Ovary (tissue), 9 donors: ENCODE measurements around the gene ZNF747. TPM values are rescaled to one million over a fixed set of nuclear protein-coding genes. Genes with fewer than 3 reads are reported as not detected.
"Not testable (repeated sequence)": the region's sequence is repeated elsewhere in the genome, so short reads cannot be mapped to it uniquely, and the experiment has no call there.

ENCODE experiments used
- DNase-seq, 5 donors: peaks; one replicate each; pipeline ENCODE4 v3.0.0-alpha.2; 2019 to 2020
- H3K27ac ChIP-seq, 2 donors: fragments of 200-600 bp; one replicate each; pipeline versions ENCODE4 v1.5.1 to v1.8.0; 2019 to 2022
- H3K27me3 ChIP-seq: fragments of 200-600 bp; one replicate; pipeline ENCODE4 v1.8.0; 2022
- H3K36me3 ChIP-seq: fragments of 200-600 bp; sonication (generic); one replicate; pipeline ENCODE4 v1.5.1; 2019
- H3K4me1 ChIP-seq: one replicate; pipeline ENCODE4 v1.8.1; 2013; ENCODE audit warnings: mild to moderate bottlenecking, moderate library complexity; ENCODE audit not compliant: insufficient read depth
- H3K4me3 ChIP-seq: fragments of 200-600 bp; sonication (generic); one replicate; pipeline ENCODE4 v1.5.1; 2017
- H3K9me3 ChIP-seq, 2 donors: fragments of 200-600 bp in 1 of 2; sonication (generic) in 1 of 2; one replicate each; pipeline versions ENCODE4 v1.5.1 to v1.8.1; 2013 to 2019; ENCODE audit warnings: mild to moderate bottlenecking in 1 of 2, moderate library complexity in 1 of 2
- EP300 ChIP-seq: sonication (generic); formaldehyde crosslinking; IDR thresholded peaks from one replicate; pipeline ENCODE4 v1.6.1; 2017; ENCODE audit warnings: antibody characterized with exemption
- POLR2A ChIP-seq: fragments of 450-650 bp; IDR thresholded peaks from one replicate; pipeline ENCODE4 v1.6.1; 2017; ENCODE audit warnings: antibody characterized with exemption, mild to moderate bottlenecking, moderate library complexity
- WGBS, 3 donors: extraction: QIAGEN DNeasy Blood & Tissue Kit in 1 of 3; methylation state at CpG; one replicate each; pipeline versions ENCODE4 v1.1.5 to v1.1.7; 2013 to 2017; 5-methylcytosine and 5-hydroxymethylcytosine counted together
- intact Hi-C, 4 donors: fragments of 100-400 bp; cut with DNase I; formaldehyde crosslinking; loops; one replicate each; pipeline versions ENCODE4 v1.11.0 to v1.15.1; 2022 to 2023
- polyA plus RNA-seq, 2 donors: library from polyadenylated mRNA; stranded (reverse); fragments of 200-250 nt in 1 of 2; fragments of 350-450 nt in 1 of 2; fragmentation: Illumina TruSeq in 1 of 2; extraction: RNeasy Lipid Tissue Mini Kit (QIAGEN cat#74804) in 1 of 2; gene quantifications; one replicate each; pipeline ENCODE4 v1.2.3, GENCODE V29; 2013 to 2014
- total RNA-seq, 7 donors: library from RNA; depleted of rRNA in 2 of 7; stranded (reverse); fragments of >200 nt in 2 of 7; fragmentation: NEBNext Ultra II Directional in 3 of 7; extraction: Animal tissue kit (Norgen Biotek cat#: 25700) in 3 of 7; gene quantifications; one replicate each; pipeline versions ENCODE4 v1.1.0 to v1.2.4, GENCODE V29; 2016 to 2023
- TF ChIP-seq, protein P1 (sequence below), 3 donors: fragments of 450-650 bp in 2 of 3; fragments of 200-600 bp in 1 of 3; IDR thresholded peaks; one replicate each; pipeline versions ENCODE4 v1.5.1 to v1.8.0; 2016 to 2022; ENCODE audit warnings: antibody characterized with exemption in 3 of 3, mild to moderate bottlenecking in 1 of 3
- donor health status: DM: no; HTN: no; CAD: no; lungs with moderate emphysema.
- donor health status: DM: no; HTN: no; CAD: no.
- donor health status: Bipolar disorder and iron deficiency.
- donor health status: DM: yes; HTN: yes; CAD: no.
- donor health status: DM: no; HTN: no; CAD: no.
- donor health status: DM: yes; HTN: yes; CAD: no.

Gene ZNF747
- total and polyA plus RNA-seq, 9 donors = 8.4 to 19.2 (median 12.8) TPM

DNA sequence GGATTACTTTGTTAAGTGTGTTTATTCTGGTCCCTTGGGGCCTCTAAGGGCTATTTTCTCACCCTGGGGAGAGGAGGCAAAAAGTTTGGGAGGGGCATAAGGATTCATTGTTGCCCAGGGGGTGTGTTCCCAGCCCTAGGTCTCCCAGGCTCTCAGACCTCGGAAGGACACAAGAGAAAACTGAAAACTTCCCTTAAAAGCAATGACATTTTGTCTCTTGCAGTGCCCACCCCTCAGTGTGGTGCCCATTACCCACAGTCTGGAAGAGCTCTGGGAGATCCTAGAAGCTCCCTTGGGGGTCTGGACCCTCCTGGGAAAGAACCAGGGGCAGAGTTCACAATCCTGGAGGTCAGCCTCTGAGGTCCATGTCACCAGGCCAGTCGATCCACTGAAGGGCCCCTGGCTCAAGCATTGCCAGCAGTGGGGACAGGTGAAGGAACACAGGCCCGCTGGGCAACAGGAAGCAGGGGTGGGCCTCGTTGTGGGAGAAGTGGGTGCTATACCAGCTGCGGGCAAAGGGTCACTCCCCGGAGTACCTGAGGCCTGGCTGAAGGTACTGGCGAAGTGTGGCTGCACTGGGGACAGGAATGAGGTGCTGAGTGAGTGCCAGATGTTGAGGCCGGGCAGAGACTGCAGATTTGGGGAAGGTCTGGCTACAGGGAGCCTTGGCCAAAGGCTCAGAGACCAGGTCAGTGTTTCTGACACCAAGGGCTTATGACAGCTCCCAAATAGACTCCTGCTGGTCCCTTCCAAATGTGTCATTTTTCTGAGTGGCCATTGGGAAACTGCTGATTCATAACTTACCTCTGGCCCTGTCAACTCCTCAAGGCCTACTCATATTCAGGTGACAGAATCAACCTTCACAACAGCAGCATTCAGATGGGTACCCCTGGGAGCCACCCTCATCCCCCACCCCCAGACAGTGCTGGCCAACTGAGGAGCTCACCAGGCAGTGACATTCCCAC lies 4.6 kb upstream of the ZNF747 start:
- TF ChIP-seq POLR2A (no peak), EP300 (no peak)
- TF ChIP-seq, protein P1, sequence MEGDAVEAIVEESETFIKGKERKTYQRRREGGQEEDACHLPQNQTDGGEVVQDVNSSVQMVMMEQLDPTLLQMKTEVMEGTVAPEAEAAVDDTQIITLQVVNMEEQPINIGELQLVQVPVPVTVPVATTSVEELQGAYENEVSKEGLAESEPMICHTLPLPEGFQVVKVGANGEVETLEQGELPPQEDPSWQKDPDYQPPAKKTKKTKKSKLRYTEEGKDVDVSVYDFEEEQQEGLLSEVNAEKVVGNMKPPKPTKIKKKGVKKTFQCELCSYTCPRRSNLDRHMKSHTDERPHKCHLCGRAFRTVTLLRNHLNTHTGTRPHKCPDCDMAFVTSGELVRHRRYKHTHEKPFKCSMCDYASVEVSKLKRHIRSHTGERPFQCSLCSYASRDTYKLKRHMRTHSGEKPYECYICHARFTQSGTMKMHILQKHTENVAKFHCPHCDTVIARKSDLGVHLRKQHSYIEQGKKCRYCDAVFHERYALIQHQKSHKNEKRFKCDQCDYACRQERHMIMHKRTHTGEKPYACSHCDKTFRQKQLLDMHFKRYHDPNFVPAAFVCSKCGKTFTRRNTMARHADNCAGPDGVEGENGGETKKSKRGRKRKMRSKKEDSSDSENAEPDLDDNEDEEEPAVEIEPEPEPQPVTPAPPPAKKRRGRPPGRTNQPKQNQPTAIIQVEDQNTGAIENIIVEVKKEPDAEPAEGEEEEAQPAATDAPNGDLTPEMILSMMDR (IDR thresholded peaks at IDR 0.05) = no peak
- H3K27me3 ChIP-seq = no peaks in the 10 kb centered on the region
- H3K36me3 ChIP-seq = no peaks in the 10 kb centered on the region
- H3K9me3 ChIP-seq = no peaks in the 10 kb centered on the region
- intact Hi-C loops = loop anchor here in 1 of 4 donors (10.0 kb wide), 1 partner anchor 484 kb away; a partner anchor contains a TSS
- DNase-seq = peak in 1 of 5 donors; percentile 8
- H3K4me1 ChIP-seq = peaks cover 5% of the 10 kb centered on the region
- H3K27ac ChIP-seq = no peak overlapping the region
- no peak overlapping the region for H3K4me3 ChIP-seq
- WGBS, 3 donors = 88 to 91% (median 90%) methylated on average over 8 of the region's 8 CpGs

DNA sequence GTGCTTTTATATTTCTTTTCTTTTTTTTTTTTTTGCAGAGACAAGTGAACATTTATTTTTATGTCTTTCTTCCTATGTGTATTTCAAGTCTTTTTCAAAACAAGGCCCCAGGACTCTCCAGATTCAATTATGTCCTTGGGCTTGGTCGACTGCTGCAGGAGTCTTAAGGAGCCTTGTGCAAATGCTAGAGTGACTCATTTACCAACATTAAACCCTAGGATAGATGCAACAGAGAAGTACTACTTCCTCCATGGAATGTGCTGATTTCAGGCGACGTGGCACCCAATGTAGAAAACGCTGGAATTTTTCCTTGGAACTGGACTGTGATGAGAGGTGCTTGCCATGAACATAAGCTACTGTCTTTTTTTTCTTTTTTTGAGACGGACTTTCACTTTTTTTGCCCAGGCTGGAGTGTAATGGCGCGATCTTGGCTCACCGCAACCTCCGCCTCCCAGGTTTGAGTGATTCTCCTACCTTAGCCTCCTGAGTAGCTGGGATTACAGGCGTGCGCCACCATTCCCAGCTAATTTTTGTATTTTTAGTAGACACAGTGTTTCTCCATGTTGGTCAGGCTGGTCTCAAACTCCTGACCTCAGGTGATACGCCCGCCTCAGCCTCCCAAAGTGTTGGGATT lies 1.9 kb upstream of the ZNF747 start:
- H3K36me3 ChIP-seq, H3K4me3 ChIP-seq, H3K9me3 ChIP-seq, H3K27me3 ChIP-seq, DNase-seq, H3K4me1 ChIP-seq: not testable (repeated sequence)
- 90 to 94% (median 92%) methylated on average over 13 of the region's 13 CpGs for WGBS, 3 donors
- H3K27ac ChIP-seq = peak overlapping the region in 1 of 2 donors; percentile 83
- intact Hi-C loops = loop anchor here in 1 of 4 donors (10.0 kb wide), 1 partner anchor 482 kb away; a partner anchor contains a TSS

DNA sequence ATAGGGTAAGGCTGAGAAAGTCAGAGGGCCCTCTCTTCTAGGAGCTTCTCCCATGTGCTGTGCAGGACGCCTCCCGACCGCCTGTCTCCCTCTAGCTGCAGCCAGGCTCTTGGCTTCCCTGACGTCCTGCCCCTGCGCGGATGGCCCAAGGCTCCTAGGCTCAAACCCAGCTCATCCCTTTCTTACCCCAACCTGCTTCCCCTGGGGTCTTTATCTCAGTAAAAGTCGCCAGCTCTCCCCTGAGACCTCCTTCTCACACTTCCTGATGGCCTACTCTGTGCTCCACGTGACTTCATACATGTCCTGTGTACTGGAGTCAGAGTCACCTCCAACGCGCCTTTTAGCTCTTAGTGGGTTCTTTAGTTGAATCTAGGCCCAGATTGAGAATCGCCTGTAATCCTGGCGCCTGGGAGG lies 1.1 kb upstream of the ZNF747 start:
- intact Hi-C loops = loop anchor here in 1 of 4 donors (10.0 kb wide), 1 partner anchor 481 kb away; a partner anchor contains a TSS
- TF ChIP-seq, protein P1 (IDR thresholded peaks at IDR 0.05) = peak; percentile 23 to 56 (median 47)
- TF ChIP-seq POLR2A = no peak
- 27 to 33% (median 29%) methylated on average over 12 of the region's 12 CpGs for WGBS, 3 donors
- H3K36me3 ChIP-seq = no peaks in the 10 kb centered on the region
- no peaks in the 10 kb centered on the region for H3K27me3 ChIP-seq
- peak; percentile 73 to 81 (median 75) for DNase-seq
- peak overlapping the region in 1 of 2 donors; percentile 83 for H3K27ac ChIP-seq
- H3K9me3 ChIP-seq = no peaks in the 10 kb centered on the region
- peak overlapping the region; percentile 64 for H3K4me3 ChIP-seq
- peaks cover 7% of the 10 kb centered on the region for H3K4me1 ChIP-seq

DNA sequence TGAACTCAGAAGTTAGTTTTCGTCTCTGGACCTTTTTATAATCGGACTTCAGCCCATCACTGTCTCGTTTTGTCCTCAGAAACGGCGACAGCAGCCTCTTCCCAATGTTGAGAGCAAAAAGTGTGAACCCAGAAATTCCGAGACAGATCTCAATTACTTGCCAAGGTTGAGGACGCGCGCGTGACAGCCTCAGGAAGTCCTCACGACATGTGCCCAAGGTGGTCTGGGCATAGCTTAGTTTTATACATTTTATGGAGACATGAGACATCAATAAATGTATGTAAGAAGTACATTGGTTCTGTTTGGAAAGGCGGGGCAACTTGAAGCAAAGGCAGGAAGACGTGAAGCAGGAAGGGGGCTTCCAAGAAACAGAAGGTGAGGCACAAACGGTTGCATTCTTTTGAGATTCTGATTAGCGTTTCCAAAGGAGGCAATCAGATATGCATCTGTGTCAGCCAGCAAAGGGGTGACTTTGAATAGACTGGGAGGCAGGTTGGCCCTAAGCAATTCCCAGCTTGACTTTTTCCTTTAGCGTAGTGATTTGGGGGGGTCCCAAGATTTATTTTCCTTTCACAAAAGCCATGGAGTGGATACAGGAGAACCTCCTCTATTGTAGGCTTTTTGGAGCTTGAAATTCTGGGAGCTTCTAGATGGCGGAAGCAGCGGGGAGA lies 583 bp upstream of the ZNF747 start:
- no peaks in the 10 kb centered on the region for H3K9me3 ChIP-seq
- peak overlapping the region; percentile 64 for H3K4me3 ChIP-seq
- H3K4me1 ChIP-seq = peaks cover 7% of the 10 kb centered on the region
- 2 to 6% (median 5%) methylated on average over 18 of the region's 18 CpGs for WGBS, 3 donors
- no peaks in the 10 kb centered on the region for H3K36me3 ChIP-seq
- H3K27ac ChIP-seq = peak overlapping the region; percentile 76 to 83
- intact Hi-C loops = loop anchor here in 1 of 4 donors (10.0 kb wide), 1 partner anchor 480 kb away; a partner anchor contains a TSS
- no peak for DNase-seq
- H3K27me3 ChIP-seq = no peaks in the 10 kb centered on the region
- no peak for TF ChIP-seq EP300
- TF ChIP-seq POLR2A = no peak
- TF ChIP-seq, protein P1 (IDR thresholded peaks at IDR 0.05) = no peak
